Fibroblast of villous mesenchyme (primary cell): ENCODE results near the gene LILRB3. TPM values are rescaled to one million over a fixed set of nuclear protein-coding genes. Genes with fewer than 3 reads are reported as not detected.
"Not testable (repeated sequence)": the region's sequence is repeated elsewhere in the genome, so short reads cannot be mapped to it uniquely, and the experiment has no call there.

Source experiments
- DNase-seq: peaks from one replicate; pipeline ENCODE4 v3.0.0-alpha.2; 2010; ENCODE audit warnings: low read depth
- H3K4me3 ChIP-seq: 2 replicates; pipeline ENCODE4 v1.5.1; 2011; ENCODE audit warnings: low read depth, mild to moderate bottlenecking, low read length
- CTCF ChIP-seq: IDR thresholded peaks from 2 replicates; pipeline ENCODE4 v1.5.1; 2012; ENCODE audit warnings: low read depth, mild to moderate bottlenecking, low read length; ENCODE audit not compliant: insufficient read depth
- total RNA-seq: library from RNA; depleted of rRNA; stranded (reverse); fragments of >200 nt; gene quantifications from 2 replicates; pipeline ENCODE4 v1.2.3, GENCODE V29; 2012

LILRB3 gene
- total RNA-seq, 1 donor: not detected

- no peak overlapping the region for H3K4me3 ChIP-seq
- no peak for DNase-seq
- TF ChIP-seq CTCF: no peak
Measured at GRCh38 chr19:54179262-54179852, 43.5 kb downstream of the LILRB3 start.

- TF ChIP-seq CTCF: no peak
- no peak for DNase-seq
- H3K4me3 ChIP-seq: no peak overlapping the region
Measured at GRCh38 chr19:54178581-54179261, 44.1 kb downstream of the LILRB3 start.

- H3K4me3 ChIP-seq: no peak overlapping the region
- no peak for TF ChIP-seq CTCF
- no peak for DNase-seq
Measured at GRCh38 chr19:54173951-54174834, 48.6 kb downstream of the LILRB3 start.

- no peak overlapping the region for H3K4me3 ChIP-seq
- no peak for TF ChIP-seq CTCF
- DNase-seq: no peak
Measured at GRCh38 chr19:54173359-54173699, 49.5 kb downstream of the LILRB3 start.

- H3K4me3 ChIP-seq: no peak within 1 kb of the TSS
- peak; percentile 43 for DNase-seq
- no peak for TF ChIP-seq CTCF
Measured at GRCh38 chr19:54172471-54173358, 50.1 kb downstream of the LILRB3 start, which contains the start of gene TMC4. TMC4 (minus strand) TSS chr19:54173160; CDS start chr19:54173117, 43 bp downstream.

GRCh38 chr19:54171736-54172431, 50.9 kb downstream of the LILRB3 start:
- not testable (repeated sequence) for H3K4me3 ChIP-seq, DNase-seq
